PC-3 (cell line): ENCODE measurements around the gene LILRB4.
"Not testable (repeated sequence)": the region's sequence is repeated elsewhere in the genome, so short reads cannot be mapped to it uniquely, and the experiment has no call there.

Source experiments
- CTCF ChIP-seq: fragments of 300-600 bp; sonication (generic); conservative IDR thresholded peaks from 2 replicates; pipeline ENCODE4 v1.5.1; 2017; ENCODE audit warnings: antibody characterized with exemption, low read depth, mild to moderate bottlenecking, low read length
- EZH2 ChIP-seq: fragments of 300-600 bp; sonication (generic); IDR thresholded peaks from one replicate; pipeline ENCODE4 v1.6.1; 2017; ENCODE audit warnings: antibody characterized with exemption, mild to moderate bottlenecking, low read length; ENCODE audit not compliant: unreplicated experiment

- not testable (repeated sequence) for TF ChIP-seq CTCF, EZH2
These were observed 19.2 kb upstream of the LILRB4 start for GRCh38 chr19:54643583-54643982.
